Cardiac fibroblast (primary cell): ENCODE results near the gene FBN1.

Experiments used
- DNase-seq, 2 donors: peaks; one replicate each; pipeline versions ENCODE4 v3.0.0 to v3.0.0-alpha.2; 2010; ENCODE audit warnings: low read depth in 2 of 2
- H3K4me3 ChIP-seq, 2 donors: replicated peaks in 1 of 2; 1 replicate in 1 of 2; 2 replicates in 1 of 2; pipeline ENCODE4 v1.5.1; 2011; ENCODE audit warnings: low read depth in 2 of 2, low read length in 2 of 2, mild to moderate bottlenecking in 2 of 2, moderate library complexity in 1 of 2
- CTCF ChIP-seq: IDR thresholded peaks from one replicate; pipeline ENCODE4 v1.5.1; 2011; ENCODE audit warnings: low read depth, mild to moderate bottlenecking, low read length, inconsistent platforms

The FBN1 gene

GRCh38 chr15:48493084-48493762, 152.3 kb downstream of the FBN1 start:
- peak; percentile 82 to 96 for DNase-seq
- no peak for TF ChIP-seq CTCF
- no peak overlapping the region for H3K4me3 ChIP-seq

- no peak overlapping the region for H3K4me3 ChIP-seq
- no peak for DNase-seq
- no peak for TF ChIP-seq CTCF
These were observed 159.3 kb downstream of the FBN1 start for GRCh38 chr15:48486228-48486627.

DNA sequence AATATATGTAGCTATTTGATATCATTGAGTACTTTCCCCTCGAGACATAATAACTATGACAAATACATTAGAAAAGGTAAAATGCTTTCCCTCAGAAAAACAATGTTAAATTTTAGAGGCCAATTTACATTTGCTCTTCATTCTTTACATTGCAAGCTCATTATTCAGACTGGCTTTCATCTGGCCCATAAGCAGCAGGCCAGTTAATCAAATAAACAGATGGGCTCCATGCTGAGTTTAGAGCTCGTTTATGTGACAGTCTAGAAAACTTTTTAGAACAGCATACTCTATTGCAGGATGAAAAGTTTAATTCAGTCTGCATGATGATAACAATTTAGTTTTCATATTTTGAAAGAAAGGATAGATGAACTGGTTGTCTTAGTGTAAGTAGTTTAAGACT, 163.7 kb downstream of the FBN1 start:
- TF ChIP-seq CTCF = no peak
- H3K4me3 ChIP-seq = no peak overlapping the region
- no peak for DNase-seq

GRCh38 chr15:48479751-48480150, 165.8 kb downstream of the FBN1 start:
- H3K4me3 ChIP-seq = no peak overlapping the region
- no peak for DNase-seq
- no peak for TF ChIP-seq CTCF

DNA sequence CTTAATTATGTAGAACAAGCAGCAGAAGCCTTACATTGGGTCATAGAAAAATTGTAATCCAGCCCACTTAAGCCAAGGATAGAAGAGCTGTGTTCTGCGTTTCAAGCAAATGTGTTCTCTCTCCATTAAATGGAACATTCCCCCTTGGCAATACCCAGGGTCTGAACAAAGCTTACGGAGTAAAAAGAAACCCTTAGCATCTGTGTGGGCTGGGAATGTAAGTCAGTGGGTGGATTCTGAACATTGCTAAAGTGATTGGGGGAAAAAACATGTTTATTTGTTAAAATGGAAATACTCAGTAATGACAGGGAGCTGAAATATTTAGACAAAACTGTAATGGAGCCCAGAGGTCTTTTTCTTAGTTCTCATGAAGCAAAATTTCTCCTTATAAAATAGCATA, 166.9 kb downstream of the FBN1 start:
- no peak for TF ChIP-seq CTCF

DNA sequence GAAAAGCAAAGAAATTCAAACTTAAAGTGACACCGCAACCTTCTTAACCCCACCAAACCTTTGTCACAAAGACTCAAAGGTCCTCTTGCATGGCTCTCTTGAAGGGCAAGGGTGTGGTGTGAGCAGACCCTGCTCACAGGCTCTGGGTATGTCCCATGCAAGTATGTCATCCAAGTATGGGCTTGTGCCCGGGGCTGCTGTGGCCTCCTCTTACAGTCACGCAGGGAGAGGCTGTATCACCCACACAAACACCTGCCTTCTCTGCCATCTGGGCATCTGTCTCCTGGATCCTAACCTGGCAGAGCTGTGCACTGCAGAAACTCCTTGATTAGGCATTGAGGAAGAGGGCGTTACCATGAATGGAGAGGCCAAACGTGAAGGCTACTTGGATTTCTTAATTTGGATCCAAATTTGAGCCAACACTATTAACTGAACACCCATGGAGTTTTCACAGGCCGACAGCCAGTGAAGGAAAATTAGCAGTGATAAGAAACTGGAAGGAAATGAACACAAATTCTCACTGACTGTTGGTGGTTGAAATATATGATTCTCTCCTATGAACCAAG, 167.6 kb downstream of the FBN1 start:
- no peak for TF ChIP-seq CTCF
- H3K4me3 ChIP-seq = no peak overlapping the region
- DNase-seq = no peak

More for the DNA sequence above, 166.9 kb downstream of the FBN1 start:
- no peak for DNase-seq
- H3K4me3 ChIP-seq = no peak overlapping the region
